NCI-H526 treated with DMSO at 0.1 percent for 48 hours (cell line): Measurements from ENCODE around the gene PPIE.
"Not testable (repeated sequence)": the region's sequence is repeated elsewhere in the genome, so short reads cannot be mapped to it uniquely, and the experiment has no call there.

Source experiments
- DNase-seq: peaks from one replicate; lab custom pipeline; 2025; lab: John Stamatoyannopoulos, UW

PPIE gene

GRCh38 chr1:39777896-39778295 lies 39.2 kb downstream of the PPIE start:
- DNase-seq, result not testable (repeated sequence)

GRCh38 chr1:39778463-39779099 lies 39.9 kb downstream of the PPIE start:
- DNase-seq, result not testable (repeated sequence)

GRCh38 chr1:39779137-39779536 lies 40.5 kb downstream of the PPIE start:
- DNase-seq, result no peak

- DNase-seq, result no peak
Observed at GRCh38 chr1:39779821-39780220, 41.1 kb downstream of the PPIE start.

GRCh38 chr1:39781349-39781715 lies 42.6 kb downstream of the PPIE start:
- DNase-seq, result no peak

- no peak for DNase-seq
Observed at GRCh38 chr1:39782103-39782502, 43.4 kb downstream of the PPIE start.

- not testable (repeated sequence) for DNase-seq
Observed at GRCh38 chr1:39782685-39783084, 44.0 kb downstream of the PPIE start.

- DNase-seq, result not testable (repeated sequence)
Observed at GRCh38 chr1:39786303-39787107, 47.8 kb downstream of the PPIE start.

- not testable (repeated sequence) for DNase-seq
Observed at GRCh38 chr1:39787108-39787375, 48.4 kb downstream of the PPIE start.

GRCh38 chr1:39787468-39787867 lies 48.8 kb downstream of the PPIE start:
- DNase-seq, result no peak

GRCh38 chr1:39787964-39788363 lies 49.3 kb downstream of the PPIE start:
- not testable (repeated sequence) for DNase-seq

GRCh38 chr1:39788426-39788757 lies 49.7 kb downstream of the PPIE start:
- no peak for DNase-seq

GRCh38 chr1:39788758-39789570 lies 50.3 kb downstream of the PPIE start, which contains the start of gene BMP8B:
Gene BMP8B, minus strand, starts transcription at chr1:39788865. Its CDS starts 380 bp downstream, at chr1:39788485.
- peak; percentile 38 for DNase-seq

GRCh38 chr1:39789571-39790110 lies 51.0 kb downstream of the PPIE start:
- no peak for DNase-seq

- DNase-seq, result no peak
Observed at GRCh38 chr1:39791838-39792237, 53.2 kb downstream of the PPIE start.

GRCh38 chr1:39795651-39796050 lies 57.0 kb downstream of the PPIE start:
- no peak for DNase-seq

- DNase-seq, result peak; percentile 92
Observed at GRCh38 chr1:39798859-39799769, 60.4 kb downstream of the PPIE start.

- DNase-seq, result peak; percentile 59
Observed at GRCh38 chr1:39799770-39800470, 61.2 kb downstream of the PPIE start.

GRCh38 chr1:39800471-39800835 lies 61.8 kb downstream of the PPIE start:
- DNase-seq, result no peak

GRCh38 chr1:39802496-39803260 lies 64.0 kb downstream of the PPIE start:
- no peak for DNase-seq
